H1 (cell line): ENCODE measurements around the gene PLXDC2. TPM values are rescaled to one million over a fixed set of nuclear protein-coding genes. Genes with fewer than 3 reads are reported as not detected.

Source experiments
- CTCF ChIA-PET: fragments of 300-600 bp; sonication (Branson Sonifier 250); formaldehyde crosslinking; loops from one replicate; lab custom pipeline; 2021; ENCODE audit not compliant: partially characterized antibody; lab: Charles Lee
- POLR2A ChIA-PET: fragments of 300-600 bp; sonication (Branson Sonifier 250); formaldehyde crosslinking; loops from one replicate; lab custom pipeline; 2021; ENCODE audit warnings: inconsistent platforms; ENCODE audit not compliant: partially characterized antibody; lab: Charles Lee
- DNase-seq, 2 experiments: peaks; one replicate each; pipeline versions ENCODE4 v3.0.0 to v3.0.0-alpha.2; 2010 to 2022; ENCODE audit warnings: low spot score in 2 of 2, low read depth in 1 of 2, mixed read lengths in 1 of 2
- FAIRE-seq: peaks from 2 replicates; lab custom pipeline; 2011; peaks lifted over from hg19 to GRCh38; lab: Jason Lieb, UNC
- H2AFZ ChIP-seq: 2 replicates; pipeline ENCODE4 v1.8.1; 2012; ENCODE audit warnings: low read length, inconsistent platforms
- H2AK5ac ChIP-seq: 2 replicates; pipeline ENCODE4 v1.6.1; 2013; ENCODE audit warnings: low read depth, low read length
- H2BK120ac ChIP-seq: replicated peaks from 2 replicates; pipeline ENCODE3; 2013; ENCODE audit warnings: low read depth, low read length, inconsistent platforms
- H2BK12ac ChIP-seq: 2 replicates; pipeline ENCODE4 v1.6.1; 2013; ENCODE audit warnings: low read depth, low read length
- H2BK15ac ChIP-seq: 2 replicates; pipeline ENCODE4 v1.6.1; 2013; ENCODE audit warnings: low read length
- H2BK20ac ChIP-seq: 2 replicates; pipeline ENCODE4 v1.6.1; 2013; ENCODE audit warnings: low read length
- H2BK5ac ChIP-seq: 2 replicates; pipeline ENCODE4 v1.6.1; 2013; ENCODE audit warnings: low read depth, low read length
- H3K14ac ChIP-seq: 2 replicates; pipeline ENCODE4 v1.6.1; 2013; ENCODE audit warnings: inconsistent platforms; ENCODE audit not compliant: insufficient read length
- H3K18ac ChIP-seq: 2 replicates; pipeline ENCODE4 v1.6.1; 2013; ENCODE audit warnings: low read length; ENCODE audit errors: extremely low read depth
- H3K23ac ChIP-seq: 2 replicates; pipeline ENCODE4 v1.6.1; 2013; ENCODE audit warnings: inconsistent platforms; ENCODE audit not compliant: insufficient read length
- H3K23me2 ChIP-seq: 2 replicates; pipeline ENCODE4 v1.6.1; 2013; ENCODE audit warnings: low read depth, low read length
- H3K27ac ChIP-seq: 2 replicates; pipeline ENCODE4 v1.6.1; 2011; ENCODE audit warnings: low read depth, low read length, inconsistent platforms
- H3K27me3 ChIP-seq, 4 experiments: replicated peaks in 1 of 4; 1 replicate in 1 of 4; 2 replicates in 3 of 4; pipeline versions ENCODE4 v1.6.1 to v1.8.1; 2011 to 2013; ENCODE audit warnings: low read length in 3 of 4, mild to moderate bottlenecking in 3 of 4, inconsistent platforms in 2 of 4, mixed read lengths in 2 of 4, moderate library complexity in 1 of 4; ENCODE audit not compliant: control insufficient read depth in 3 of 4, insufficient read depth in 3 of 4; ENCODE audit errors: extremely low read depth in 1 of 4
- H3K36me3 ChIP-seq, 4 experiments: 2 replicates each; pipeline versions ENCODE4 v1.6.1 to v1.8.1; 2011 to 2013; ENCODE audit warnings: mild to moderate bottlenecking in 4 of 4, low read length in 3 of 4, moderate library complexity in 2 of 4, control low read depth in 1 of 4, inconsistent platforms in 1 of 4; ENCODE audit not compliant: insufficient read depth in 4 of 4, control insufficient read depth in 2 of 4
- H3K4ac ChIP-seq: replicated peaks from 2 replicates; pipeline ENCODE3; 2013; ENCODE audit warnings: low read length, low read depth, mixed read lengths, inconsistent platforms; ENCODE audit not compliant: insufficient read length
- H3K4me1 ChIP-seq, 4 experiments: replicated peaks in 1 of 4; 1 replicate in 1 of 4; 2 replicates in 3 of 4; pipeline versions ENCODE4 v1.6.1 to v1.8.1; 2011 to 2013; ENCODE audit warnings: low read length in 3 of 4, inconsistent platforms in 2 of 4, mixed read lengths in 1 of 4; ENCODE audit not compliant: insufficient read depth in 4 of 4, control insufficient read depth in 3 of 4
- H3K4me2 ChIP-seq, 2 experiments: 2 replicates each; pipeline versions ENCODE4 v1.6.1 to v1.8.1; 2011 to 2013; ENCODE audit warnings: low read depth in 2 of 2, low read length in 2 of 2, control low read depth in 1 of 2, inconsistent platforms in 1 of 2, mild to moderate bottlenecking in 1 of 2; ENCODE audit not compliant: insufficient read depth in 1 of 2
- H3K4me3 ChIP-seq, 4 experiments: fragments of 200-600, 300-600 bp in 1 of 4; sonication (generic), shearing (Covaris generic), sonication (Bioruptor Twin) in 1 of 4; 2 replicates each; pipeline versions ENCODE4 v1.5.1 to v1.8.1; 2011 to 2016; ENCODE audit warnings: low read length in 4 of 4, low read depth in 3 of 4, control low read depth in 2 of 4, inconsistent platforms in 2 of 4, mild to moderate bottlenecking in 2 of 4, mixed read lengths in 1 of 4, moderate library complexity in 1 of 4; ENCODE audit not compliant: insufficient read depth in 2 of 4; ENCODE audit errors: extremely low read depth in 1 of 4
- H3K56ac ChIP-seq: replicated peaks from 2 replicates; pipeline ENCODE3; 2013; ENCODE audit warnings: low read depth, mild to moderate bottlenecking, mixed read lengths, low read length, inconsistent platforms; ENCODE audit not compliant: insufficient read length
- H3K79me1 ChIP-seq: 2 replicates; pipeline ENCODE4 v1.6.1; 2013; ENCODE audit warnings: low read depth, low read length, control low read depth
- H3K79me2 ChIP-seq, 2 experiments: 2 replicates each; pipeline versions ENCODE4 v1.6.1 to v1.8.1; 2012 to 2013; ENCODE audit warnings: low read length in 2 of 2, mild to moderate bottlenecking in 2 of 2, inconsistent platforms in 1 of 2; ENCODE audit not compliant: insufficient read depth in 2 of 2, control insufficient read depth in 1 of 2
- H3K9ac ChIP-seq, 4 experiments: replicated peaks in 1 of 4; 1 replicate in 1 of 4; 2 replicates in 3 of 4; pipeline versions ENCODE4 v1.6.1 to v1.8.1; 2011 to 2013; ENCODE audit warnings: low read depth in 3 of 4, low read length in 3 of 4, control low read depth in 2 of 4, mild to moderate bottlenecking in 2 of 4, moderate library complexity in 2 of 4, inconsistent platforms in 1 of 4; ENCODE audit errors: extremely low read depth in 1 of 4
- H3K9me3 ChIP-seq, 2 experiments: 2 replicates each; pipeline versions ENCODE4 v1.6.1 to v1.8.1; 2012 to 2013; ENCODE audit warnings: mild to moderate bottlenecking in 2 of 2, moderate library complexity in 2 of 2, control low read depth in 1 of 2, inconsistent platforms in 1 of 2, low read depth in 1 of 2, low read length in 1 of 2, mixed read lengths in 1 of 2; ENCODE audit not compliant: insufficient read depth in 2 of 2
- H4K20me1 ChIP-seq, 2 experiments: replicated peaks in 1 of 2; 2 replicates each; pipeline versions ENCODE3 to v1.8.1; 2011 to 2013; ENCODE audit warnings: inconsistent platforms in 2 of 2, low read length in 2 of 2, mild to moderate bottlenecking in 1 of 2; ENCODE audit not compliant: insufficient read depth in 2 of 2, control insufficient read depth in 1 of 2
- H4K5ac ChIP-seq: 2 replicates; pipeline ENCODE4 v1.6.1; 2013; ENCODE audit warnings: low read length, low read depth, mixed read lengths, inconsistent platforms; ENCODE audit not compliant: insufficient read length
- H4K8ac ChIP-seq: 2 replicates; pipeline ENCODE4 v1.8.0; 2013; ENCODE audit warnings: mild to moderate bottlenecking, moderate library complexity, low read length, inconsistent platforms; ENCODE audit not compliant: insufficient read depth; ENCODE audit errors: extremely low read depth
- H4K91ac ChIP-seq: replicated peaks from 2 replicates; pipeline ENCODE3; 2013; ENCODE audit warnings: low read length, mixed read lengths, inconsistent platforms; ENCODE audit not compliant: insufficient read length
- BRCA1 ChIP-seq: IDR thresholded peaks from 2 replicates; pipeline ENCODE4 v1.6.1; 2012; ENCODE audit warnings: low read depth, low read length, improper control_type of control experiment
- EZH2 ChIP-seq: fragments of 200-600 bp; sonication (generic); IDR thresholded peaks from 2 replicates; pipeline ENCODE4 v1.7.1; 2012; ENCODE audit warnings: low read depth, mild to moderate bottlenecking, moderate library complexity, low read length, inconsistent platforms; ENCODE audit not compliant: severe bottlenecking
- GABPA ChIP-seq: IDR thresholded peaks from 2 replicates; pipeline ENCODE4 v1.6.1; 2011; ENCODE audit warnings: mild to moderate bottlenecking, low read length, moderate library complexity, borderline replicate concordance; ENCODE audit not compliant: insufficient read depth
- RBBP5 ChIP-seq: IDR thresholded peaks from 2 replicates; pipeline ENCODE4 v1.7.1; 2012; ENCODE audit warnings: low read depth, mild to moderate bottlenecking, inconsistent platforms, low read length, moderate library complexity, borderline replicate concordance
- RFX5 ChIP-seq: IDR thresholded peaks from 2 replicates; pipeline ENCODE4 v1.6.1; 2011; ENCODE audit warnings: low read depth, low read length, improper control_type of control experiment, borderline replicate concordance
- SP1 ChIP-seq: IDR thresholded peaks from 2 replicates; pipeline ENCODE4 v1.6.1; 2011; ENCODE audit warnings: low read depth, low read length
- TAF7 ChIP-seq: optimal IDR thresholded peaks from 2 replicates; pipeline ENCODE3; 2011; ENCODE audit warnings: low read depth, mild to moderate bottlenecking, inconsistent platforms, low read length, moderate library complexity, borderline replicate concordance
- TCF12 ChIP-seq: IDR thresholded peaks from 2 replicates; pipeline ENCODE4 v1.6.1; 2011; ENCODE audit warnings: low read depth, mild to moderate bottlenecking, low read length
- WGBS, 2 experiments: shearing (Covaris generic) in 1 of 2; methylation state at CpG; one replicate each; pipeline versions ENCODE4 v1.1.6 to v1.1.7; 2013 to 2015; ENCODE audit warnings: low lambda C conversion rate in 2 of 2, mixed read lengths in 2 of 2, inconsistent platforms in 1 of 2, low coverage in 1 of 2, missing lambda C conversion rate in 1 of 2; ENCODE audit not compliant: insufficient replicate concordance in 2 of 2, insufficient coverage in 1 of 2, insufficient read length in 1 of 2; ENCODE audit errors: extremely low coverage in 1 of 2, missing lambda C conversion rate in 1 of 2; 5-methylcytosine and 5-hydroxymethylcytosine counted together
- polyA plus RNA-seq, 7 experiments: library from polyadenylated mRNA; depleted of rRNA in 3 of 7; stranded (reverse) in 5 of 7; unstranded in 2 of 7; fragments of >200 nt in 5 of 7; fragments of 200-250 nt in 2 of 7; gene quantifications; 1 replicate in 5 of 7; 2 replicates in 1 of 7; 4 replicates in 1 of 7; pipeline versions ENCODE4 v1.2.1 to v1.2.3, GENCODE V29; 2011 to 2013; ENCODE audit warnings: missing spikeins in 2 of 7, mixed read lengths in 2 of 7
- total RNA-seq: library from RNA; stranded (reverse); fragmentation: NEBNext Ultra II Directional; extraction: Animal tissue kit (Norgen Biotek cat#: 25700); gene quantifications from 2 replicates; pipeline ENCODE4 v1.2.1, GENCODE V29; 2021

The PLXDC2 gene
- total and polyA plus RNA-seq, 2 of the 8 experiments (the other 6 are each of a cell fraction or from before 2014, with no cell fraction given), result 23.0 to 40.5 TPM

DNA sequence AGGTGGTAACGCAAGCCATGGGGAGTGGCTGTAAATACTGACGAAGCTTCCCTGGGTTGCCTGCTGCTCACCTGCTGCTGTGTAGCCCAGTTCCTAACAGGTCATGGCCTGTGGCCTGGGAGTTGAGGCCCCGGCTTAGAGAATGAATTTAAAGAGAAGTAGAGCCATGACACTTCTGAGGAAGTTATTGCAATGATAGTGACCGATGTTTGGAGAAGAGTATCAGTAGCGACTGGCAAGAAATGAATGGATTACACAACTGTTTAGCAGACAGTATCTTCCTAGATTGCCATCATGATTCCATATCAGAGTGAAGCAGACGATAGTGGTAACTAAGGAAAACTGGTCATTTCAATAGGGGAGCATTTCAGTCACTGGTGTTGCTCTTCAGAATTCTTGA lies 249.6 kb downstream of the PLXDC2 start:
- Histone ChIP-seq H2BK5ac (no peak overlapping the region), H2BK15ac (no peak overlapping the region), H2AFZ (no peak overlapping the region), H3K14ac (no peak overlapping the region), H3K56ac (no peak overlapping the region), H3K79me2 (peaks cover 6% of the 10 kb centered on the region in 2 experiments; a peak in 3 of 4 replicates), H3K18ac (no peak overlapping the region)
- FAIRE-seq, result no peak
- TF ChIP-seq EZH2, result no peak
- no peak for TF ChIP-seq SP1
- TF ChIP-seq TAF7, result no peak
- no peak for TF ChIP-seq GABPA
- no peak for TF ChIP-seq RBBP5
- TF ChIP-seq TCF12, result no peak
- no peak for TF ChIP-seq BRCA1
- TF ChIP-seq RFX5, result no peak
- TF ChIP-seq, all 59 proteins: peak for 0
- peaks cover 0 to 9% (median 1%) of the 10 kb centered on the region in 4 experiments; a peak in 2 of 8 replicates for H3K36me3 ChIP-seq
- H2BK12ac ChIP-seq, result no peak overlapping the region
- H2AK5ac ChIP-seq, result no peak overlapping the region
- no peak overlapping the region for H2BK120ac ChIP-seq
- peaks cover 3% of the 10 kb centered on the region in 2 experiments; a peak in 2 of 4 replicates for H3K9me3 ChIP-seq
- H3K4ac ChIP-seq, result no peak overlapping the region
- no peak overlapping the region for H3K4me2 ChIP-seq
- CTCF ChIA-PET, result no interaction called here
- H4K91ac ChIP-seq, result no peak overlapping the region
- POLR2A ChIA-PET, result no interaction called here
- no peak overlapping the region for H4K5ac ChIP-seq
- H4K20me1 ChIP-seq, result no peaks in the 10 kb centered on the region
- H3K9ac ChIP-seq, result no peak overlapping the region
- no peak overlapping the region for H3K23ac ChIP-seq
- peaks cover 2% of the 10 kb centered on the region; the same call in 1 of the 2 replicates for H3K79me1 ChIP-seq
- H3K27ac ChIP-seq, result no peak overlapping the region
- H3K23me2 ChIP-seq, result no peaks in the 10 kb centered on the region
- no peaks in the 10 kb centered on the region for H3K4me1 ChIP-seq
- no peak overlapping the region for H2BK20ac ChIP-seq
- no peak overlapping the region; the same call in 1 of the 2 replicates for H4K8ac ChIP-seq
- DNase-seq, result no peak
- WGBS, 2 experiments, result 84% methylated on average over 6 of the region's 6 CpGs; no CpG with 5 or more reads in 1 of the 2 experiments
- no peaks in the 10 kb centered on the region for H3K27me3 ChIP-seq
- no peak overlapping the region for H3K4me3 ChIP-seq
